Erythroblast (primary cell): ENCODE results near the gene DPEP3.
"Not testable (repeated sequence)": the region's sequence is repeated elsewhere in the genome, so short reads cannot be mapped to it uniquely, and the experiment has no call there.

Experiments used
- DNase-seq, 2 experiments: peaks; one replicate each; lab custom pipeline; 2025; lab: John Stamatoyannopoulos, UW
- GATA1 ChIP-seq: IDR thresholded peaks from 2 replicates; pipeline ENCODE4 v1.6.1; 2011; ENCODE audit warnings: low read depth, mild to moderate bottlenecking, control low read depth, low read length, moderate library complexity
- POLR2A ChIP-seq: IDR thresholded peaks from 2 replicates; pipeline ENCODE4 v1.6.1; 2011; ENCODE audit warnings: mild to moderate bottlenecking, low read length

Gene DPEP3

DNA sequence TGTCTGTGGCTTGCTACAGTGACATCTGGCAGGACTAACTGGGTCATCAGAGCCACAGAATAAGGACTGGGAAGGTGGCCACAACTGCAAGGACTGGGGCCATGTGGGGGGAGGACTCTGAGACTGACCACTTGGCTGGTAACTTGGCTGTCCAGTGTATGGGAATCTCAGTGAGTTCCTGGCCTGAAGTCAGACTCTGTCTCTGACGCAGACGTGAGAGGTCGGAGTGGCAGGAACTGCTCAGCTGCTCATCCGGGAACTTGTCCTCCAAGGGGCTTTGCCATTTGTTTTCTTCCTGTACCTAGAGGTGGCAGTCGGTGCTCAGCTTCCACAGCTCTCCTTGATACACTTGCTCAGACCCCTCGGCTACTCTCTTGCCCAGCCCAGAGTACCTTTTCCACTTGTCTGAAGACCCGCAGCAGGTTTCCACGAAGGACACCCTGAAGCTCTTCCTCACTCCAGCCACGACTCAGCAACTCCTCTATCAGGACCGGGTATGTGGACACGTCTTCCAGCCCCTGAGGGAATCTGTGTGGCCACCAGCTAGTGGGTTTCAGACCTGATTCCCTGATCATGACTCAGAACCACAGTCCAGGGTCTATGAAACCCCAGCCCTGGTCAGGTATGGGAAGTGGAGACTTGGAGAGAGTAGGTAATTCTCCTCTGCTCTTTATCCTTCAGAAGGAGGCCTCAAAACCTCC is 7.3 kb upstream of the DPEP3 start:
- TF ChIP-seq GATA1 (no peak), POLR2A (no peak)
- no peak for DNase-seq

DNA sequence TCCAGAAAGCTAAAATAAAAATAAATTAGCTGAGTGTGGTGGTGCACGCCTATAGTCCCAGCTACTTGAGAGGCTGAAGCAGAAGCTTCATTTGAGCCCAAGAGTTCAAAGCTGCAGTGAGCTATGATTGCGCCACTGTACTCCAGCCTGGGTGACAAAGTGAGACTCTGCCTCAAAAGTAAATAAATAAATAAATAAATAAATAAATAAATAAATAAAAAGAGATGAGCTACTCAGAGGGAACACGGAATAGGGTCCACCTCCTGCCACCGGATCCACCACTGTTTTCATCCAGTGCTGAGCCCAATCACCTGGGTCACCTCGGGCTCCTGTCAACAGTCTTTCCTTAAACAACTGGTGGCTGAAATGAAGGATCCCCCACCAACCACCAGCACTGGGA is 6.7 kb upstream of the DPEP3 start:
- TF ChIP-seq POLR2A, result no peak
- no peak for DNase-seq

DNA sequence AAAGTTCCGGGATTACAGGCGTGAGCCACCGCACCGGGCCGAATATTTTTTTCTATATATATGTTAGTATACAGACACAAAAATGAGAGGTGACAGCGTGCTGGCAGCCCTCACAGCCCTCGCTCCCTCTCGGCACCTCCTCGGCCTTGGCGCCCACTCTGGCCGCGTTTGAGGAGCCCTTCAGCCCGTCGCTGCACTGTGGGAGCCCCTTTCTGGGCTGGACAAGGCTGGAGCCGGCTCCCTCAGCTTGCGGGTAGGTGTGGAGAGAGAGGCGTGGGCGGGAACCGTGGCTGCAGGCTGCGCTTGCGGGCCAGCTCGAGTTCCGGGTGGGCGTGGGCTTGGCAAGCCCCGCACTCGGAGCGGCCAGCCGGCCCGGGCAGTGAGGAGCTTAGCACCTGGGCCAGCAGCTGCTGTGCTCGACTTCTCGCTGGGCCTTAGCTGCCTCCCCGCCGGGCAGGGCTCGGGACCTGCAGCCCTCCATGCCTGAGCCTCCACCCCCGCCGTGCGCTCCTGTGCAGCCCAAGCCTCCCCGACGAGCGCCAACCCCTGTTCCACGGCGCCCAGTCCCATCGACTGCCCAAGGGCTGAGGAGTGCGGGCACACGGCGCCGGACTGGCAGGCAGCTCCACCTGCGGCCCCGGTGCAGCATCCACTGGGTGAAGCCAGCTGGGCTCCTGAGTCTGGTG is 1.9 kb upstream of the DPEP3 start:
- no peak for DNase-seq
- no peak for TF ChIP-seq POLR2A
- no peak for TF ChIP-seq GATA1

DNA sequence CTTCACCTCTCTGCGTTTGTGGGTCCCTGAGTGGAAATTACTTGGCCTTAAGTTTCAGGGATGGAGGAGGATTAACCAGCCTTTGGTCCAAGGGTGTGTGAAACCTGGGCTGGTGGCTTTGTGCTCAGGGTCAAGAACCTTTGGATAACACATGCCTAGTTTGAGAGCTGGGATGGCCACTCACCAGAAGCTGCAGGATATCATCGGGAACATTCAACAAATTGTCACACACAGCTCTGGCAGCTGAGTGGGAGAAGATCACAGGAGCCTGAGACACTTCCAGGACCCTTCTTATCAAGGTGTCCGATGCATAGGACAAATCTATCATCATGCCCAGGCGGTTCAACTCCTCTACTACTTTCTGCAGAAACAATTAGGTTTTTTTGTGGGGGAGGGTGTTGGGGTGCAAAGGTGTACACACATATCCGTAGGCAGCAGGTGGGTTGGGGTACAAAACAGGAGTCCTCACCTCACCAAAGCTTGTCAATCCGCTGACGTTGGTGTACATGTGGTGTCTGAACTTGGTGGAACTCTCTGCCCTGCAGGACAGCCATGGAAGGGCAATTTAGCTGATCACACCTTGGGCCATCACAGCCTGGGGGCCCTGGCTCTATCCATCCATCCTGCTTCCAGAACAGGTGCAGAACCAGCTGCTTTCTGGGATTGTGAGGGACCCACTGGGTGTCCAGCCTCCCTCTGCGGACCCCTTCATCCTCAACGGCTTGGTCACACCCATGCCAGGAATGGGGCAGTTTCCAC is 2.7 kb downstream of the DPEP3 start:
- DNase-seq, result no peak
- TF ChIP-seq GATA1 (no peak), POLR2A (no peak)

DNA sequence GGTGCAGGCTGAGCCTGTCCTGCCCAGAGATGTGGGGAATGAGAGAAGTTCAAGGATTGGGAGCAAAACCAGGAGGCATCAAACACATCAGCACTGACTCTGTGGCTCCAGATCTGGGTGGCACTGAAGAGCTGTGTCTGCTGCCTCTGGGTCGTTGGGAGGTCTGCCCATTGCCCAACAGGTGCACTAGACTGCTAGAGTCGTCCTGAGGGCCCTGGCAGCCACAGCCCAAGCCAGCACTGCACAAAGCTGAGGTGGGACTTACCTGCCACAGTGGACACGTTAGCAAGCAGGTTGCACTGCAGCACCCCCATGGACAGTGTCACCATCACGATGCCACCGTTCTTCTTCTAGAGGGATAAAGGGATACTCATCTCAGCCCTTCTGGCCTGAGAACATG is 3.3 kb downstream of the DPEP3 start:
- no peak for DNase-seq
- TF ChIP-seq GATA1 (no peak), POLR2A (no peak)

DNA sequence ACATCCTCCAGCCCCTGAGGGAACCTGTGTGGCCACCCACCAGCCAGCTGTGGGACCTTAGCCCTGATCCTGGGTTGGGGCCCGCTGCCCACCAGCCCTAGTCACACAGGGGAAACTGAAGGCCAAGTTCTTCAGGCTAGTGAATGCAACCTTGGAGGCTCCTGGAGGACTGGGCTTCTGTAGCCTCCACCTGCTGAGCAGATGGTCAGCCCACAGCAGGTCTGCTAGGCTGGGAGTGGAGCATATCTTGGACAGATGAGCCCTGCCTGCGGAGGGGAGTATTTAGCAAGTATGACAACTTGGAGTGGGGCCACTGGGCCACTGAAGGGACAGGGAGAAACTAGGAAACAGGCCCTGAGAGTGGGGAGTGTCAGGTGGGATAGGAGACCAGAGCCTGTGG is 4.1 kb downstream of the DPEP3 start:
- DNase-seq, result no peak
- TF ChIP-seq GATA1 (no peak), POLR2A (no peak)

DNA sequence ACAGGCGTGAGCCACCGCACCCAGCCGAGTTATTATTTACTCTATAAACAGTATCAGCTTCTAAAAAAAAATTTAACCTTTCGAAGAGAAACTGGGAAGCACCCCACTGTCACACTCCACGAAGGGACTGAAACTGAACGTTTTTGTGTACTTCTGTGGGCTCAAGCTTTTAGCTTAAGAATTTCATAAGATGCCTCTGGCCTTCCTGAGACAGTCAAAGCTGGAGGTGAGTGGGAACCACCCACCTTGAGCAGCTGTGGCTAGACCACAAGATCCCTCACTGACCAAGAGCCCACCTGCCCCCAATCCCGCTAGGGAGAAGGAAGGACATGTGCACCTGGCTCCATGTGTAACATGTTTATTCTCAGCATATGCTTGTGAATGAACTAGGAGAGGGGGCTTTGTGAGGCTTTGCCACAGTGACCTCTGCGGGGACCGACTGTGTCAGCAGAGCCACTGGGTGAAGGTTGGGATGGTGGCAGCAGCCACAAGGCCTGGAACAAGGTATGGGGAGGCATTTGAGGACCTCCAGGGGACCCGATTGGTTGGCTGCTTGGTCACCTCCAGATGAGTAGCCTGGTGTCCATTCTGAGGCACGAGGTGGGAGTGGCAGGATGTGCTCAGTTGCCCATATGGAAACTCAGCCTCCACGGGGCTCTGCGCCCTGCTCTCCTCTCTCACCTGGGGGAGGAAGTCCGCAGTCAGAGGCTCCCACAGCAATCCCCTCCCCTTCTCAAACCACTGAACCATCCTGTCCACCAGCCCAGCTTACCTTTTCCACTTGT is 4.8 kb downstream of the DPEP3 start:
- no peak for DNase-seq
- no peak for TF ChIP-seq POLR2A
- TF ChIP-seq GATA1, result no peak

DNA sequence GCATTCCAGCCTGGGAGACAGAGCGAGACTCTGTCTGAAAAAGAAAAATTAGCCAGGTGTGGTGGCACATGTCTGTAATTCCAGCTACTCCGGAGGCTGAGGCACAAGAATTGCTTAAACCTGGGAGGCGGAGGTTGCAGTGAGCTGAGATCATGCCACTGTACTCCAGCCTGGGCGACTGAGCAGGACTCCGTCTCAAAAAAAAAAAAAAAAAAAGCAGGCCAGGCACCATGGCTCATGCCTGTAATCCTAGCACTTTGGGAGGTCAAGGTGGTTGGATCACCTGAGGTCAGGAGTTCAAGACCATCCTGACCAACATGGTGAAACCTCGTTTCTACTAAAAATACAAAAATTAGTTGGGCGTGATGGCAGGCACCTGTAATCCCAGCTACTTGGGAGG is 8.0 kb downstream of the DPEP3 start:
- not testable (repeated sequence) for DNase-seq

DNA sequence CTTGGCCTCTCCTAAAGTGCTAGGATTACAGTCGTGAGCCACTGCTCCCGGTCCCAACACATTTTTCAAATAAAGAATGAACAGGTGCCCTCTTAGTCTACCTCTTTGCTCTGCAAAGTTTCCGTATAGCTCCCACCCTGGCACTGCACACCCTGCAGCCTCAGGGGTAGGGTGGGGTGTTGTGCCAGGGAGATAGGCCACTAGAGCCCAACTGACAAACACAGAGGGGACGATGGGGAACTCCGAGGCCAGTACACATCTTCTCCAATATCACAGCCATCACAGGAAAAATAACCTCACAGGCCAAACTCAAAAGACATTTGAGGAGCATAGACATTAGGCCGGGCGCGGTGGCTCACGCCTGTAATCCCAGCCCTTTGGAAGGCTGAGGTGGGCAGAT is 9.2 kb downstream of the DPEP3 start:
- no peak for DNase-seq
- no peak for TF ChIP-seq POLR2A

DNA sequence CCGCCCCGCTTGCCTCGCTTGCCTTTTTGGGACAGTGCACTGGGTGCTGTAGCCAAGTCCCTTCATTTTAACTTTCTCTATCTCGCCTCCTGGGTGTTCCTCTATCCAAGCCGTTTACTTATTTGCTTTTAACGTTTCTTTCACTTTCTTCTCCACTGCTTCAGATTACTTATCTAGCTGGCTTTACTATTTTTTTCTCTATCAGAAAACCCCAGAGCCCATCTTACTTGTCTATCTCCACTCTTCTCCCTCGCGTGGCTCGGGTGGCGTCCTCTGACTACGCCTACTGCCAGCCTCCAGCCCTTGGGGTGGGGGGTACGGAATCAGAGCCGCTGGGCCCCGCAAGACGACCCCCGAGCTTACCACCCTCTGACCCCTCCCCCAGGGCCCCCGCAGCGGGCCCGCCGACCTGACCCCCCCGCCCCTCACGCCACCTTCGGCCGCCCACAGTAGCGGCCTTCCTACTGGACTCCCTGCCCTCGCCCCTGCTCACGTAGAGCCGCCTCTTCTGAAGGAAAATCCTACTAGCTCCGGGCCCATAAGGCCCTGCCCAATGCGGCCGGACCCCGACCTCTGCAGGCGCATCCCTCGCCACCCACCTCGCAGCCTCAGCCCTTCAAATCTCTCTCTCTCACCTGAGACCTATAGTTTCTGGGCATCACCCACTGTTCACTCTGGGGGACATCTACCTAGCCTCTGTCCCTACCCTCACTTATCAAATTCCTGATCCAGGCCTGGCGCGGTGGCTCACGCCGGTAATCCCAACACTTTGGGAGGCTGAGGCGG is 10.9 kb downstream of the DPEP3 start:
- DNase-seq, result peak; percentile 71 to 78
- no peak for TF ChIP-seq GATA1
- TF ChIP-seq POLR2A, result no peak

DNA sequence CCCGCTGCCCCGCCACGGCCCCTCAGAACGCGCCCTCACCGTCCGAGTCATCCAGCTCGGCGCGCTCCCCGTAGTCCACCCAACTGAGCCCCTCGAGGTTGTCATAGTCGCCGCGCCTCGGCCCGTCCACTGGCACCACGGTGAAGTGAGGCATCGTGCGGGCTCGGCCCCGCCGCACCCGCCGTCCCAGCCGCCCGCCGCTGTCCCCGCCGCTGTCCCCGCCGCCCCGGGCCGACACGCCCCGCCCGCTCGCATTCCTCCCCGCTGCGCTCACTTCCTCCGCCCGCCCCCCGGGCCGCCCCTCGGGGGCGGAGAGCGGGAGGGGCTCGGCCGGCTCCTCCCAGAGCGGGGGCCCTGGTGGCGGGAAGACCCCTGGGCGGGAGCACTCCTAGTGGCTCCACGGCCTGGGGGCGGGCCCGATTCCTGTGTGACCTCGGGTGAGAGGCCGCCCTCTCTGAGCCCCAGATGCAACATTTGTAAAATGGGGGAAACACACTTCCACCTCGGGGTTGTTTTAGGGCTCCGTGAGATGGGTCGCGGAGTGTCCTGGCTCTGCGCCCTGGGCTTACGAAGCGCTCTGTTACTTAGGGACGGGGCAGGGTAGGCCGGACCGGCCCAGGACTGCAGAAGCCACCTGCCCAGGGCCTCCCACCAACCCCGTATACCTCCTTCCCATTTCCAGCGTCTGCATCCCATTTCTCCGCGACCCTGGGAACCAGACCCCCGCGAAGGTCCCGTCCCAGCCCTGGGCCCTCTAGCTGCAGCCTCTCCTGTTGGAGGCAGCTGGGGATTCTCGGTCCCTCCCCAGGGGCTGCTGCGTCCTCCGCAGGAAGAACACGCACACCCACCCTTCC is 11.7 kb downstream of the DPEP3 start, which contains the start of gene SLC12A4:
SLC12A4 (minus strand) TSS at position 238 of the 854 bp plus-strand sequence; CDS start at position 154, 84 bp downstream.
- TF ChIP-seq GATA1, result no peak
- TF ChIP-seq POLR2A, result peak; percentile 49

DNA sequence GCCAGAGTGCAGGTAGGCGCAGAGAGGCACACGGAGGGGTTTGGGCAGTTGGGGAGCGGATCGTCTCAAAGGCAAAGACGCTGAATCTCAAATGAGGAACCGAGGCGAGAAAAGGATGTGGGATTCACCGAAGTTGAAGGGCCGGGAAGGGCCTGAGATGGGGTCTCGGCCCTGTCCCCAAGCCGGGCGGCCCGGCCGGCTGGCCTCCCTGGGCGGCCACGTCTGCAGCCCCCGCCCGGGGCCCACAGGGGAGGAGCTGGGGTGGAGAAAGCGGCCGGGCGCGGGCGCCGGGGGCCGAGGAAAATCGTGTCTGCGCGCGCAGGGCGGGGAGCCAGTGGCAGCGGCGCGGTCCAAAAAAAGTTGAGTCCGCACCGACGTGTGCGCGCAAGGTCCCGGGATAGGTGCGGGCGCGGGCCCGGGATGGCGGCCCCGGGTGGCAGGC is 12.3 kb downstream of the DPEP3 start:
- peak; percentile 73 to 80 for DNase-seq

More for the DNA sequence above, 11.7 kb downstream of the DPEP3 start, which contains the start of gene SLC12A4:
- peak; percentile 88 to 91 for DNase-seq

More for the DNA sequence above, 12.3 kb downstream of the DPEP3 start:
- TF ChIP-seq POLR2A, result no peak
- TF ChIP-seq GATA1, result no peak
